ENCODE results near the gene DAB1.

Gene DAB1

DNA sequence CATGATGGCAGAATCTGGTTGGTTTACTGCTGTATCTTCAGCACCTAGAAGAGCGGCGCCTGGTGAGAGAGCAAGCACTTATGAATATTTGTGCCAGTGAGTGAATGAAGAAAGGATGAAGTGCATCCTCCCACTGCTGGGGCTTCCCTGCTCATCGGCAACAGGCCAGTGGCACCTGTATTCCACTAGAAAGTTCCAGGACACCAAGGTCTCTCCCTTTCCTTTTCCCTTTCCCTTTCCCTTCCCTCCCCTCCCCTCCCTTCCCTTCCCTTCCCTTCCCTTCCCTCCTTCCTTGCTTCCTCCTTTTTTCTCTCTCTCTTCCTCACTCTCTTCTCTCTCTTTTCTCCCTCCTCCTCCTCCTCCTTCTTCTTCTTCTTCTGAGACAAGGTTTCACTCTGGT is 86.2 kb downstream of the DAB1 start:
- no peak overlapping the region for H3K27ac ChIP-seq (ENCODE audit: low read depth, low read length)
- H3K4me1 ChIP-seq (ENCODE audit: insufficient read depth, low read length): peaks cover 14% of the 10 kb centered on the region; the same call in 1 of the 2 replicates
- 60% methylated on average over 3 of the region's 3 CpGs for WGBS
- no peaks in the 10 kb centered on the region for H3K27me3 ChIP-seq (ENCODE audit: insufficient read depth, low read length)
- H3K9me3 ChIP-seq (ENCODE audit: insufficient read depth, low read depth, low read length): no peaks in the 10 kb centered on the region
- H3K4me3 ChIP-seq (ENCODE audit: low read length): no peak overlapping the region
- H3K36me3 ChIP-seq (ENCODE audit: insufficient read depth, low read length): no peaks in the 10 kb centered on the region
- no peak overlapping the region for H3K9ac ChIP-seq (ENCODE audit: low read depth, low read length)

DNA sequence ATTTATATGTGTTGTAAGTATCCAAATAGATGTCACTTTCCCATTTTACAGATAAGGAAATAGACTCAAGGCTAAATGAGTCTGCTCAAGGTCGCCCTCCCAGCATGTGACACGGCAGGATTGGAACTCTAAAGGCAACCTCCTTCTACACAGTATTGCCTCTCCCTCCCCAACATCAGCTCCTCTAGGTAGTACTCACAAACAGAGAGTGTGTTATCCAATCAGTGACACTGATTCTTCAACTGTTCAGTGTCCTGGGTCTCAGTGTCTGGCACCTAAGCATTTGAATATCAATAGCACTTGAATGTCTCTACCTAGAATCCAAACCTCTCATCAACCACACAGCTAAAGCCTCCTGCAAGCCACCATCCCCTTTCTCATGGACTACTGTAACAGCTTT is 87.1 kb downstream of the DAB1 start:
- Histone ChIP-seq H3K9ac (ENCODE audit: low read depth, low read length) (no peak overlapping the region), H3K9me3 (ENCODE audit: insufficient read depth, low read depth, low read length) (no peaks in the 10 kb centered on the region), H3K4me3 (ENCODE audit: low read length) (no peak overlapping the region), H3K36me3 (ENCODE audit: insufficient read depth, low read length) (no peaks in the 10 kb centered on the region), H3K27me3 (ENCODE audit: insufficient read depth, low read length) (no peaks in the 10 kb centered on the region), H3K4me1 (ENCODE audit: insufficient read depth, low read length) (peaks cover 14% of the 10 kb centered on the region; the same call in 1 of the 2 replicates), H3K27ac (ENCODE audit: low read depth, low read length) (no peak overlapping the region)
- 32% methylated on average over 2 of the region's 2 CpGs for WGBS

- no peak overlapping the region for H3K27ac ChIP-seq (ENCODE audit: low read depth, low read length)
- no peaks in the 10 kb centered on the region for H3K9me3 ChIP-seq (ENCODE audit: insufficient read depth, low read depth, low read length)
- 89% methylated on average over 3 of the region's 3 CpGs for WGBS
- H3K27me3 ChIP-seq (ENCODE audit: insufficient read depth, low read length): no peaks in the 10 kb centered on the region
- H3K4me1 ChIP-seq (ENCODE audit: insufficient read depth, low read length): peaks cover 6% of the 10 kb centered on the region; the same call in 1 of the 2 replicates
- no peak overlapping the region for H3K9ac ChIP-seq (ENCODE audit: low read depth, low read length)
- no peaks in the 10 kb centered on the region for H3K36me3 ChIP-seq (ENCODE audit: insufficient read depth, low read length)
- H3K4me3 ChIP-seq (ENCODE audit: low read length): no peak overlapping the region
Measured at GRCh38 chr1:57331620-57332019, 92.2 kb downstream of the DAB1 start.

DNA sequence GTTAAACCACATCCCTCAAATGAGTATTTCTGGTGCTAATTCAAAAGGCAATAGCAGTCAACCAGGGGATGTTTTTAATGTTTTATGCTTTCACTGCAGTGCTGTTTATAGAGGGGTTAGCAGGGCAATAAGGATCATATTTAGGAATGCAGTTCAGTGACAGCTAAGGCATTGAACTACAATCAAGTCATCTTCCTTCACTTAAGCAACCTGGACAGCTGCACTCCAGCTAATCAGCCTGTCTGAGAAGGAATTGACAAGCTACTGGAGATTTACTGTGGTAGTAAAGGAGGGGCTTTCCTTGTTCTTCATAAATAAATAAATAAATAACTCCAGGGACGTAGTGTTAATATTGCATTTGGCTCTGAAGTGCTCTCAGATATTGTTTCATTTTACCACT is 93.9 kb downstream of the DAB1 start:
- H3K4me3 ChIP-seq (ENCODE audit: low read length): no peak overlapping the region
- no peak overlapping the region for H3K9ac ChIP-seq (ENCODE audit: low read depth, low read length)
- H3K27me3 ChIP-seq (ENCODE audit: insufficient read depth, low read length): no peaks in the 10 kb centered on the region
- H3K9me3 ChIP-seq (ENCODE audit: insufficient read depth, low read depth, low read length): no peaks in the 10 kb centered on the region
- WGBS: 100% methylated on average over 1 of the region's 1 CpG
- H3K27ac ChIP-seq (ENCODE audit: low read depth, low read length): no peak overlapping the region
- no peaks in the 10 kb centered on the region for H3K36me3 ChIP-seq (ENCODE audit: insufficient read depth, low read length)
- no peaks in the 10 kb centered on the region for H3K4me1 ChIP-seq (ENCODE audit: insufficient read depth, low read length)

GRCh38 chr1:57329001-57329527 is 94.8 kb downstream of the DAB1 start:
- H3K27ac ChIP-seq (ENCODE audit: low read depth, low read length): no peak overlapping the region
- H3K4me1 ChIP-seq (ENCODE audit: insufficient read depth, low read length): 0 out of 2 replicates have a peak, but pooled peaks cover 4% of the 10 kb centered on the region

GRCh38 chr1:57327946-57328345 is 95.9 kb downstream of the DAB1 start:
- WGBS: over 99% methylated on average over 4 of the region's 4 CpGs
- Histone ChIP-seq H3K4me1 (ENCODE audit: insufficient read depth, low read length) (0 out of 2 replicates have a peak, but pooled peaks cover 4% of the 10 kb centered on the region), H3K9ac (ENCODE audit: low read depth, low read length) (no peak overlapping the region), H3K36me3 (ENCODE audit: insufficient read depth, low read length) (no peaks in the 10 kb centered on the region), H3K27me3 (ENCODE audit: insufficient read depth, low read length) (no peaks in the 10 kb centered on the region), H3K9me3 (ENCODE audit: insufficient read depth, low read depth, low read length) (no peaks in the 10 kb centered on the region), H3K27ac (ENCODE audit: low read depth, low read length) (no peak overlapping the region), H3K4me3 (ENCODE audit: low read length) (no peak overlapping the region)

More at GRCh38 chr1:57329001-57329527, 94.8 kb downstream of the DAB1 start:
- Histone ChIP-seq H3K9ac (ENCODE audit: low read depth, low read length) (no peak overlapping the region), H3K4me3 (ENCODE audit: low read length) (no peak overlapping the region), H3K36me3 (ENCODE audit: insufficient read depth, low read length) (no peaks in the 10 kb centered on the region), H3K9me3 (ENCODE audit: insufficient read depth, low read depth, low read length) (no peaks in the 10 kb centered on the region), H3K27me3 (ENCODE audit: insufficient read depth, low read length) (no peaks in the 10 kb centered on the region)
- WGBS: 92% methylated on average over 6 of the region's 6 CpGs

- no peaks in the 10 kb centered on the region for H3K36me3 ChIP-seq (ENCODE audit: insufficient read depth, low read length)
- H3K4me1 ChIP-seq (ENCODE audit: insufficient read depth, low read length): 0 out of 2 replicates have a peak, but pooled peaks cover 4% of the 10 kb centered on the region
- no peaks in the 10 kb centered on the region for H3K27me3 ChIP-seq (ENCODE audit: insufficient read depth, low read length)
- H3K9me3 ChIP-seq (ENCODE audit: insufficient read depth, low read depth, low read length): no peaks in the 10 kb centered on the region
- no peak overlapping the region for H3K27ac ChIP-seq (ENCODE audit: low read depth, low read length)
- no peak overlapping the region for H3K9ac ChIP-seq (ENCODE audit: low read depth, low read length)
- 98% methylated on average over 5 of the region's 5 CpGs for WGBS
- H3K4me3 ChIP-seq (ENCODE audit: low read length): no peak overlapping the region
Measured at GRCh38 chr1:57327336-57327735, 96.5 kb downstream of the DAB1 start.

- no peak overlapping the region for H3K9ac ChIP-seq (ENCODE audit: low read depth, low read length)
- 93% methylated on average over 1 of the region's 1 CpG for WGBS
- 0 out of 2 replicates have a peak, but pooled peaks cover 4% of the 10 kb centered on the region for H3K4me1 ChIP-seq (ENCODE audit: insufficient read depth, low read length)
- no peaks in the 10 kb centered on the region for H3K36me3 ChIP-seq (ENCODE audit: insufficient read depth, low read length)
- no peaks in the 10 kb centered on the region for H3K27me3 ChIP-seq (ENCODE audit: insufficient read depth, low read length)
- H3K27ac ChIP-seq (ENCODE audit: low read depth, low read length): no peak overlapping the region
- no peak overlapping the region for H3K4me3 ChIP-seq (ENCODE audit: low read length)
- no peaks in the 10 kb centered on the region for H3K9me3 ChIP-seq (ENCODE audit: insufficient read depth, low read depth, low read length)
Measured at GRCh38 chr1:57325536-57325935, 98.3 kb downstream of the DAB1 start.

DNA sequence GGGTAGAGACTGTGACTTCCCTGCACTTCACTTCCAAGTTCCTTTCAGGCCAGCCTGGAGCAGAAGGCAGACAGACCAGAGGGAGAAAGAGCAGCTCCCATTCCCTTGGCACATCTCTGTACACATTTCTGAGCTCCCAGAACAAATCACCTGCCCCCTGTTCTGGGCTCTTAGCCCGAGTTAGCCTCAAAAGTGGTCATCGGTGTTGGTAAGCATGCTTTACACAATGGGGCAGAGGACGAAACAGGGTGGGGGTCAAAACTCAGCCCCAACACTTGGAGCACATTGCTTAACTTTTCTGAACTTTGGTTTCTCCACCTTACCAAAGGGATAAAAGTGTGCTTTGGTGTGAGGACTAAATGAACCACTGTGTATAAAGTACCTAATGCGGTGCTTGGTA is 98.7 kb downstream of the DAB1 start:
- no peak overlapping the region for H3K9ac ChIP-seq (ENCODE audit: low read depth, low read length)
- no peak overlapping the region for H3K4me3 ChIP-seq (ENCODE audit: low read length)
- no peak overlapping the region for H3K27ac ChIP-seq (ENCODE audit: low read depth, low read length)
- H3K27me3 ChIP-seq (ENCODE audit: insufficient read depth, low read length): no peaks in the 10 kb centered on the region
- H3K4me1 ChIP-seq (ENCODE audit: insufficient read depth, low read length): 0 out of 2 replicates have a peak, but pooled peaks cover 4% of the 10 kb centered on the region
- 92% methylated on average over 3 of the region's 4 CpGs for WGBS
- no peaks in the 10 kb centered on the region for H3K9me3 ChIP-seq (ENCODE audit: insufficient read depth, low read depth, low read length)
- H3K36me3 ChIP-seq (ENCODE audit: insufficient read depth, low read length): no peaks in the 10 kb centered on the region

GRCh38 chr1:57324388-57324787 is 99.5 kb downstream of the DAB1 start:
- 75% methylated on average over 1 of the region's 3 CpGs for WGBS

GRCh38 chr1:57321776-57322175 is 102.1 kb downstream of the DAB1 start:
- Histone ChIP-seq H3K9me3 (ENCODE audit: insufficient read depth, low read depth, low read length) (no peaks in the 10 kb centered on the region), H3K36me3 (ENCODE audit: insufficient read depth, low read length) (no peaks in the 10 kb centered on the region), H3K27ac (ENCODE audit: low read depth, low read length) (no peak overlapping the region), H3K9ac (ENCODE audit: low read depth, low read length) (no peak overlapping the region), H3K4me3 (ENCODE audit: low read length) (no peak overlapping the region), H3K4me1 (ENCODE audit: insufficient read depth, low read length) (0 out of 2 replicates have a peak, but pooled peaks cover 9% of the 10 kb centered on the region), H3K27me3 (ENCODE audit: insufficient read depth, low read length) (no peaks in the 10 kb centered on the region)
- 93% methylated on average over 4 of the region's 4 CpGs for WGBS

More at GRCh38 chr1:57324388-57324787, 99.5 kb downstream of the DAB1 start:
- no peaks in the 10 kb centered on the region for H3K9me3 ChIP-seq (ENCODE audit: insufficient read depth, low read depth, low read length)
- H3K9ac ChIP-seq (ENCODE audit: low read depth, low read length): no peak overlapping the region
- no peak overlapping the region for H3K27ac ChIP-seq (ENCODE audit: low read depth, low read length)
- no peaks in the 10 kb centered on the region for H3K36me3 ChIP-seq (ENCODE audit: insufficient read depth, low read length)
- 0 out of 2 replicates have a peak, but pooled peaks cover 4% of the 10 kb centered on the region for H3K4me1 ChIP-seq (ENCODE audit: insufficient read depth, low read length)
- no peak overlapping the region for H3K4me3 ChIP-seq (ENCODE audit: low read length)
- no peaks in the 10 kb centered on the region for H3K27me3 ChIP-seq (ENCODE audit: insufficient read depth, low read length)

GRCh38 chr1:57319791-57320190 is 104.1 kb downstream of the DAB1 start:
- H3K27me3 ChIP-seq (ENCODE audit: insufficient read depth, low read length): no peaks in the 10 kb centered on the region
- no peaks in the 10 kb centered on the region for H3K9me3 ChIP-seq (ENCODE audit: insufficient read depth, low read depth, low read length)
- H3K4me1 ChIP-seq (ENCODE audit: insufficient read depth, low read length): 0 out of 2 replicates have a peak, but pooled peaks cover 9% of the 10 kb centered on the region
- WGBS: 100% methylated on average over 3 of the region's 3 CpGs
- no peak overlapping the region for H3K9ac ChIP-seq (ENCODE audit: low read depth, low read length)
- no peak overlapping the region for H3K4me3 ChIP-seq (ENCODE audit: low read length)
- no peaks in the 10 kb centered on the region for H3K36me3 ChIP-seq (ENCODE audit: insufficient read depth, low read length)
- no peak overlapping the region for H3K27ac ChIP-seq (ENCODE audit: low read depth, low read length)

Measured in HUES64 (cell line).